Diencephalon (tissue), 1 donor: ENCODE results near the gene TTLL13. TPM values are rescaled to one million over a fixed set of nuclear protein-coding genes. Genes with fewer than 3 reads are reported as not detected.

Experiments used
- small RNA-seq: library from RNA; depleted of rRNA; stranded (forward); fragments of <200 nt; gene quantifications from one replicate; pipeline ENCODE3, GENCODE V24; 2014
- total RNA-seq: library from RNA; depleted of rRNA; stranded (reverse); fragments of >200 nt; gene quantifications from one replicate; pipeline ENCODE4 v1.2.3, GENCODE V29; 2014

Gene TTLL13, protein sequence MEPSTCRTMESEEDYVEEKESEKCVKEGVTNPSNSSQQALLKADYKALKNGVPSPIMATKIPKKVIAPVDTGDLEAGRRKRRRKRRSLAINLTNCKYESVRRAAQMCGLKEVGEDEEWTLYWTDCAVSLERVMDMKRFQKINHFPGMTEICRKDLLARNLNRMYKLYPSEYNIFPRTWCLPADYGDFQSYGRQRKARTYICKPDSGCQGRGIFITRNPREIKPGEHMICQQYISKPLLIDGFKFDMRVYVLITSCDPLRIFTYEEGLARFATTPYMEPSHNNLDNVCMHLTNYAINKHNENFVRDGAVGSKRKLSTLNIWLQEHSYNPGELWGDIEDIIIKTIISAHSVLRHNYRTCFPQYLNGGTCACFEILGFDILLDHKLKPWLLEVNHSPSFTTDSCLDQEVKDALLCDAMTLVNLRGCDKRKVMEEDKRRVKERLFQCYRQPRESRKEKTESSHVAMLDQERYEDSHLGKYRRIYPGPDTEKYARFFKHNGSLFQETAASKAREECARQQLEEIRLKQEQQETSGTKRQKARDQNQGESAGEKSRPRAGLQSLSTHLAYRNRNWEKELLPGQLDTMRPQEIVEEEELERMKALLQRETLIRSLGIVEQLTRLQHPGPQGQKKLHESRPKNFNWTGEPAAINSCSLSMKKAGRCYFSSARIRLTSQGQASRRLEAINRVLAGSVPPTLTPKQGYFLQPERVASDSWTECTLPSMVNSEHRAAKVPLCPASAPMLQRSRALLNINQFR
- total RNA-seq: not detected

DNA sequence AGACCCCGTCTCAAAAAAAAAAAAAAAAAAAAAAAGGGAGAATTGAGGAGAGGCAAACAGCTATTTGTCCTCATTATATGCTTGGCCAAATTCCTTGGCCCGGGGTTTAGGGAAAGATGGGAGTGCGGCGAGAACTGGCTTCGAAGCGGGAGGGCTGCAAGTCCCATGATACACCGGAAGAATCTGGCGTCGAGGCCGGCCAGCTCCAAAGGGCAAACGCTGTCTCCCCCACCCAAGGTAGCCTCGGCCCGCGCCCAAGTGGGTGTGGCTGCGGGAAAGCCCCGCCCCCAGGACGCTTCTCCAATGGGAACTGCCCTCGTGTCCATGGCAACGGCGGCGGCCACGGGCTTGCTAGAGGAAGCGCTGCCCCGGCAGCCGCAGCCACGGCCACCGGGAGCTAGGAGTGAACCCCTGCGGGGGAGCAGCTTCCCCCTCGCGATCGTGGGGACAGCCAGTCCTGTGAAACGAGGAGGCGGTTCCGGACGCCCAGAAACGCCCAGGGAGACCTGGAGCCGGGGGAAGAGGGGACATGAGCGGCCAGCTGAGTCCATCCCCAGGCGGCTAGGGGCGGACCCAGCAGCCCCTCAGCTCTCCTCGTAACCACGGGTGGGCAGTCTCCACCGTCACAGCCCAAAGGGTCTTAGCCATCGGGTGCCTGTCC is at the start of gene TTLL13:
TSS of gene TTLL13 (plus strand) at position 354 of the 661 bp plus-strand sequence. CDS start 1,075 bp downstream, outside the sequence.

GRCh38 chr15:90201130-90201943 is 48.0 kb upstream of the TTLL13 start, which contains the start of gene SEMA4B:
SEMA4B (plus strand) TSS chr15:90201330; CDS start chr15:90201579, 249 bp downstream.

GRCh38 chr15:90233387-90234095 is 15.8 kb upstream of the TTLL13 start, which contains the start of gene CIB1:
CIB1 (minus strand) TSS chr15:90233941; CDS start chr15:90233885, 56 bp downstream.

GRCh38 chr15:90234096-90234988 is 15.0 kb upstream of the TTLL13 start, which contains the start of gene GDPGP1:
GDPGP1 (plus strand) TSS chr15:90234209; CDS start chr15:90240909, 6,700 bp downstream.

DNA sequence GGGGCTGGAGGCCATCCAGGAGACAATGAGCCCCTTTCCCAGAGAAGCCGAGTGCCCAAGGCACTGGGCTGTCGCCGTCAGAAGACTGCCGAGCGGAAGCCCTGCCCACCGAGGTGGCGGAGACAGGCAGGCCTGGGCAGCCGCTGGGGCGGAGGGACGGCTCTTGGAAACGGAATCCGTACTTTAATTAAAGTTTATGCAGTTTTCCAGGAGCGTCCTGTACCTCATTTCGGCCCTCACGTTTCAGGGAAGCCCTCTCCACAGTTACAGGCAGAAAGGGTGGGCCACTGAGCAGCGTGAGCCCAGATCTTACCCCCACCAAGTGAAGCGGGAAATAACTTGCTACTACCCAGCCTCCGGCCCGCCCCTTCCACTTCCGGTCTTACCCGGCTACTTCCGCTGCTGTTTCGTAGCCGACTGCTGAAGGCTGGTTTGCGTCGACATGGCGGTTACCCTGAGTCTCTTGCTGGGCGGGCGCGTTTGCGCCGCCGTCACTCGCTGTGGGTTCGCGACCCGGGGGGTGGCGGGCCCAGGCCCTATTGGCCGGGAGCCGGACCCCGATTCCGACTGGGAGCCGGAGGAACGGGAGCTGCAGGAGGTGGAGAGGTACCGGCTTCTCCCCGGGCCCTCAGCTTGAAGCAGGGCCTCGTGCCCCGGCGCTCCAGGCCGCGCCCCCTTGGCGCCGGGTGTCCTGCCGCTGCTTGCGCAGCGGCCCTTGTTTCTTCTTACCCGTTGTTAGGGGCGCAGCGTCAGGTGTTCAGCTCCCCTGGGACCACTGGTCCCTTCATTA is 16.1 kb downstream of the TTLL13 start, which contains the start of gene NGRN:
TSS of gene NGRN (plus strand) at position 402 of the 790 bp plus-strand sequence. CDS start at position 443, 41 bp downstream.

Small RNA genes lying within 50 kb of the gene (small RNA-seq; reads per million reads assigned to genes)
- not detected for gene AC091167.3
- not detected for gene RN7SL736P

Other genes starting within 250 kb of the TTLL13 start
- gene ZNF710, start 248.2 kb upstream of the TTLL13 start, total RNA-seq: 11.1 TPM
- 72.4 TPM for gene IDH2, start 147.1 kb upstream of the TTLL13 start, total RNA-seq
- 49.8 TPM for gene SEMA4B, start 48.2 kb upstream of the TTLL13 start, total RNA-seq
- 6.0 TPM for gene CIB1, start 15.6 kb upstream of the TTLL13 start, total RNA-seq
- 8.3 TPM for gene GDPGP1, start 15.3 kb upstream of the TTLL13 start, total RNA-seq
- gene NGRN, start 16.1 kb downstream of the TTLL13 start, total RNA-seq: 190 TPM
- gene ZNF774, start 102.7 kb downstream of the TTLL13 start, total RNA-seq: 8.3 TPM
- gene IQGAP1, start 138.7 kb downstream of the TTLL13 start, total RNA-seq: 45.9 TPM